Measurements from ENCODE around the gene TMC6. TPM values are rescaled to one million over a fixed set of nuclear protein-coding genes. Genes with fewer than 3 reads are reported as not detected.

Gene TMC6
- total RNA-seq, 2 donors from 2014 or later: 36.1 to 65.2 TPM

GRCh38 chr17:78124836-78125137 lies 3.8 kb downstream of the TMC6 start:
- TF ChIP-seq CTCF (IDR thresholded peaks at IDR 0.05) (no peak), POLR2A (IDR thresholded peaks at IDR 0.05) (no peak), POLR2AphosphoS5 (IDR thresholded peaks at IDR 0.05) (no peak)
- Histone ChIP-seq H3K27me3 (replicated peaks; ENCODE audit: insufficient read depth) (no peaks in the 10 kb centered on the region), H3K9me3 (no peaks in the 10 kb centered on the region), H3K36me3 (no peaks in the 10 kb centered on the region), H3K4me3 (no peak overlapping the region), H3K27ac (peak overlapping the region in 1 of 2 donors; percentile 38), H3K4me1 (replicated peaks) (peaks cover 12% of the 10 kb centered on the region)
- no peak for DNase-seq (ENCODE audit: low spot score)
- 86% methylated on average over 8 of the region's 12 CpGs for WGBS
- intact Hi-C loops (cut with DNase I): no loop called here

GRCh38 chr17:78124081-78124835 lies 4.3 kb downstream of the TMC6 start:
- peaks cover 12% of the 10 kb centered on the region for H3K4me1 ChIP-seq (replicated peaks)
- 85% methylated on average over 29 of the region's 30 CpGs for WGBS
- TF ChIP-seq POLR2AphosphoS5 (IDR thresholded peaks at IDR 0.05) (no peak), CTCF (IDR thresholded peaks at IDR 0.05) (no peak)
- H3K27me3 ChIP-seq (replicated peaks; ENCODE audit: insufficient read depth): no peaks in the 10 kb centered on the region
- H3K9me3 ChIP-seq: no peaks in the 10 kb centered on the region
- intact Hi-C loops (cut with DNase I): no loop called here
- no peaks in the 10 kb centered on the region for H3K36me3 ChIP-seq
- no peak for DNase-seq (ENCODE audit: low spot score)
- no peak overlapping the region for H3K4me3 ChIP-seq
- no peak overlapping the region for H3K27ac ChIP-seq

GRCh38 chr17:78123258-78123929 lies 5.2 kb downstream of the TMC6 start:
- 95% methylated on average over 5 of the region's 5 CpGs for whole genome bisulfite sequencing
- no peaks in the 10 kb centered on the region for H3K9me3 ChIP-seq
- peaks cover 12% of the 10 kb centered on the region for H3K4me1 ChIP-seq (replicated peaks)
- intact Hi-C loops (cut with DNase I): no loop called here
- H3K27me3 ChIP-seq (replicated peaks; ENCODE audit: insufficient read depth): no peaks in the 10 kb centered on the region
- H3K36me3 ChIP-seq: no peaks in the 10 kb centered on the region
- H3K4me3 ChIP-seq: no peak overlapping the region
- H3K27ac ChIP-seq: no peak overlapping the region
- no peak for DNase-seq (ENCODE audit: low spot score)
- TF ChIP-seq POLR2AphosphoS5 (IDR thresholded peaks at IDR 0.05) (no peak), POLR2A (IDR thresholded peaks at IDR 0.05) (no peak), CTCF (IDR thresholded peaks at IDR 0.05) (no peak)

- Histone ChIP-seq H3K9me3 (no peaks in the 10 kb centered on the region), H3K4me1 (replicated peaks) (peaks cover 12% of the 10 kb centered on the region), H3K4me3 (no peak overlapping the region), H3K27ac (no peak overlapping the region), H3K27me3 (replicated peaks; ENCODE audit: insufficient read depth) (no peaks in the 10 kb centered on the region), H3K36me3 (no peaks in the 10 kb centered on the region)
- intact Hi-C loops (cut with DNase I): no loop called here
- WGBS: 96% methylated on average over 4 of the region's 4 CpGs
- TF ChIP-seq CTCF (IDR thresholded peaks at IDR 0.05): no peak
- no peak for TF ChIP-seq POLR2A (IDR thresholded peaks at IDR 0.05)
- no peak for TF ChIP-seq POLR2AphosphoS5 (IDR thresholded peaks at IDR 0.05)
- DNase-seq (ENCODE audit: low spot score): no peak
Measured at GRCh38 chr17:78122931-78123249, 5.7 kb downstream of the TMC6 start.
